BJ (cell line): ENCODE results near the gene GPR55. TPM values are rescaled to one million over a fixed set of nuclear protein-coding genes. Genes with fewer than 3 reads are reported as not detected.

ENCODE experiments used
- CTCF ChIA-PET: fragments of 350-600 bp; formaldehyde crosslinking; extraction: SDS; loops from one replicate; lab custom pipeline; 2021; ENCODE audit warnings: antibody characterized with exemption, inconsistent platforms; lab: Yijun Ruan, JAX
- POLR2A ChIA-PET: fragments of 300-600 bp; sonication (Branson Sonifier 250); formaldehyde crosslinking; extraction: SDS; loops from one replicate; lab custom pipeline; 2021; ENCODE audit warnings: antibody characterized with exemption; lab: Charles Lee
- DNase-seq: peaks from one replicate; pipeline ENCODE4 v3.0.0-alpha.2; 2011; ENCODE audit warnings: low read depth
- H3K27me3 ChIP-seq: 2 replicates; pipeline ENCODE4 v1.6.0; 2011; ENCODE audit warnings: low read length; ENCODE audit not compliant: control insufficient read depth, insufficient read depth
- H3K36me3 ChIP-seq: 2 replicates; pipeline ENCODE4 v1.5.1; 2011; ENCODE audit warnings: low read length; ENCODE audit not compliant: control insufficient read depth, insufficient read depth
- H3K4me3 ChIP-seq: 2 replicates; pipeline ENCODE4 v1.5.1; 2011; ENCODE audit warnings: low read depth, mild to moderate bottlenecking, control low read depth, low read length
- CTCF ChIP-seq: IDR thresholded peaks from 2 replicates; pipeline ENCODE4 v1.5.1; 2011; ENCODE audit warnings: low read depth, mild to moderate bottlenecking, control low read depth, inconsistent platforms, low read length, moderate library complexity; ENCODE audit not compliant: insufficient read depth
- polyA plus RNA-seq: library from polyadenylated mRNA; depleted of rRNA; stranded (reverse); fragments of >200 nt; gene quantifications from 2 replicates; pipeline ENCODE4 v1.2.3, GENCODE V29; 2011

GPR55 gene
- polyA plus RNA-seq, 1 experiment: not detected

- TF ChIP-seq CTCF: no peak
- POLR2A ChIA-PET: no interaction called here
- peaks cover 5% of the 10 kb centered on the region; the same call in 1 of the 2 replicates for H3K27me3 ChIP-seq
- no peaks in the 10 kb centered on the region for H3K36me3 ChIP-seq
- H3K4me3 ChIP-seq: no peak overlapping the region
- DNase-seq: no peak
- CTCF ChIA-PET: no interaction called here
Observed at GRCh38 chr2:230914886-230915285, 10.2 kb downstream of the GPR55 start.

- ChIA-PET POLR2A (no interaction called here), CTCF (interaction anchor here (0.7 to 2.0 kb wide), 8 partner anchors 11 to 90 kb away, joined by 3 to 6 read pairs (median 3); no protein-coding TSS in a partner anchor)
- DNase-seq: no peak
- Histone ChIP-seq H3K27me3 (peaks cover 5% of the 10 kb centered on the region; the same call in 1 of the 2 replicates), H3K4me3 (no peak overlapping the region), H3K36me3 (no peaks in the 10 kb centered on the region)
- TF ChIP-seq CTCF: peak; percentile 42
Observed at GRCh38 chr2:230913406-230914143, 11.5 kb downstream of the GPR55 start.

GRCh38 chr2:230912724-230913123, 12.3 kb downstream of the GPR55 start:
- ChIA-PET POLR2A (no interaction called here), CTCF (interaction anchor here (1.3 to 2.0 kb wide), 3 partner anchors 13 to 75 kb away, joined by 3 to 6 read pairs (median 3); no protein-coding TSS in a partner anchor)
- Histone ChIP-seq H3K36me3 (no peaks in the 10 kb centered on the region), H3K27me3 (peaks cover 5% of the 10 kb centered on the region; the same call in 1 of the 2 replicates), H3K4me3 (no peak overlapping the region)
- TF ChIP-seq CTCF: no peak
- DNase-seq: no peak

GRCh38 chr2:230912046-230912445, 13.0 kb downstream of the GPR55 start:
- POLR2A ChIA-PET: no interaction called here
- Histone ChIP-seq H3K36me3 (no peaks in the 10 kb centered on the region), H3K27me3 (peaks cover 5% of the 10 kb centered on the region; the same call in 1 of the 2 replicates), H3K4me3 (no peak overlapping the region)
- DNase-seq: no peak
- no peak for TF ChIP-seq CTCF
- CTCF ChIA-PET: interaction anchor here (1.3 to 2.0 kb wide), 3 partner anchors 12 to 75 kb away, joined by 3 to 6 read pairs (median 3); no protein-coding TSS in a partner anchor

GRCh38 chr2:230910546-230911177, 14.4 kb downstream of the GPR55 start:
- TF ChIP-seq CTCF: no peak
- no peaks in the 10 kb centered on the region for H3K36me3 ChIP-seq
- ChIA-PET CTCF (no interaction called here), POLR2A (no interaction called here)
- DNase-seq: no peak
- peaks cover 5% of the 10 kb centered on the region; the same call in 1 of the 2 replicates for H3K27me3 ChIP-seq
- H3K4me3 ChIP-seq: no peak overlapping the region
